HG03066 (cell line): ENCODE measurements around the gene PHACTR2.

Experiments
- ATAC-seq: cut with Tn5 transposase; IDR thresholded peaks from one replicate; pipeline ENCODE4 v1.9.1; 2021; ENCODE audit warnings: low read depth; ENCODE audit not compliant: unreplicated experiment

PHACTR2 gene

DNA sequence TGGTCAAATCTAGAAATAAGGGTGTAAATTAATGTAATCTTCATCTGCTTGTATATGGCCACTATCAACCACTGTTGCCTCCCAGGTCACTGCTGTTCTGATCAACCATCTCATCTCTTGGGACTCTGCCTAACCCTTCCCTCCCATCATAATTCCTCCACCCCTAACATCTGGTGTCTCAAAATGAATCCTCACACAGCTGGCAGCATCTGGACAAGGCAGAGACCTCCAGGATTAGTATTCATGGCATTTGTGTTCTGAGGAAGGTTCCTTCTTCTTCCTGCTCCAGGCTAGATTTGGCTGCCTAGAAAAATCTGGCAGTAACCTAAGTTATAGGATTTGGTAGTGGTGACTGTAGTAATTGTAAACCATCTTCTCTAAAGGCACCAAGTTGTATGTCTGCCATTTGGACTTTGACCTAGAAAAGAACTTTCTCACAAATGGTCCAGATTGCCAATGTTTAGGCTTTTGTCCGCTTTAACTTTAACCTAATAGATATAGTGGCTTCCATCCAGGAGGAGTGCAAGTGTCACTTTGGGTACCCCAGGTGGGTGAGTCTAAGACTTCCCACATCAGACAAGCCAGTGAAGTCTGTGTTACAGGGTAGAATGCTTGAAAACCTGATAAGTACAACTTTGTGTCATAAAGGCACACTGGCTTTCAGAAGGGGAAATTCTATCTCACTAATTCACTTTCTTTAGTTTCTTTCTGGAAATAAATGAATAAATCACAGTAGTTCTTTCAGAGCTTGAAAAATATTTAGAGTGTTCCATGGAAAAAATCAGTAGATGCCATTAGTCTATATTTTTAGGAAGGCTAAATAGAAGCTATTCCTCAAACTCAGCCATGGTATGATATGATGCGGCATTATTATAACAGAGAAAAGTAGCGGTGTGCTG is 3.0 kb upstream of the PHACTR2 start:
- ATAC-seq = no peak

DNA sequence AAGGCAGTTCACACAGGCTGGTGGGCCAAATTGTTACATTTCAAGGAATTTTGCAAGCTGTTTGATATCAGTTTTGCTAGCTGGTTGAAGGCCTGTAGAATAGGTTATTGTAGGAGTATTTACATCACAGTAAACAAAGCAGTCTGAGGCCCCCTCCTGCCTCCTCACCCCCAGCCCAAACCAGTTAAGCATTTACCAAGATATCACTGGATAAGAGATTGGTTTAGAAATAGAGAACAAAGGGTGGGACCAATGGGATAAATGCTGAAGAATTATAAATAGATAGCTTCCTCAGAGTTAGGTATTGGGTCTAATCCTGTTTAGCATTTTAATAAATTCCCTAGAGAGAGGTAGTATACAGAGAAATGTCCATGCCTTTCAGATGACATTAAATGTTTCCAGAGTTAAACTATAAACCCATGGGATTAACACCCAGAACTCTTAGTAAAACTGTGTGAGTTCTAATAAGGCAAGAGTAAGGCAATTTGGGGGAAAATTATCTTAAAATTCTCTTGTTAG is 2.3 kb upstream of the PHACTR2 start:
- ATAC-seq = no peak

DNA sequence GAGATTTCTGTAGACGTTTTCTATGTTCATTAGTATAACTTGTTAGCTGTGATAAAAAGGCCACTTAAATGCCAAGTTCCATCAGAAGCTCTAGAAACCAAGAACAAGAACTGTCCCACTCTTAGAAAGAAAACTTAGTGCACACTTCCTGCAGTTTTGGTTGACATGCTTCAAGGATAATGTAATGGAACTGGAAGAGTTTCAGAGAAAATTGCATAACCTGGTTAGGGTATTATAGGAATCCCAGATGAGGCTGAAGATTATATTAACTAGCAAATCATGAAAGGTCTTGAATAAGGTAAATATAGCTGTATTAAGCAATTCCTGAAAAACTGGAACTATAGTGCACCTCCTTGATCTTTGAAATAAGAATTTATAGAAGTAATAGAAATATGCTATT is 1.8 kb upstream of the PHACTR2 start:
- ATAC-seq = no peak

DNA sequence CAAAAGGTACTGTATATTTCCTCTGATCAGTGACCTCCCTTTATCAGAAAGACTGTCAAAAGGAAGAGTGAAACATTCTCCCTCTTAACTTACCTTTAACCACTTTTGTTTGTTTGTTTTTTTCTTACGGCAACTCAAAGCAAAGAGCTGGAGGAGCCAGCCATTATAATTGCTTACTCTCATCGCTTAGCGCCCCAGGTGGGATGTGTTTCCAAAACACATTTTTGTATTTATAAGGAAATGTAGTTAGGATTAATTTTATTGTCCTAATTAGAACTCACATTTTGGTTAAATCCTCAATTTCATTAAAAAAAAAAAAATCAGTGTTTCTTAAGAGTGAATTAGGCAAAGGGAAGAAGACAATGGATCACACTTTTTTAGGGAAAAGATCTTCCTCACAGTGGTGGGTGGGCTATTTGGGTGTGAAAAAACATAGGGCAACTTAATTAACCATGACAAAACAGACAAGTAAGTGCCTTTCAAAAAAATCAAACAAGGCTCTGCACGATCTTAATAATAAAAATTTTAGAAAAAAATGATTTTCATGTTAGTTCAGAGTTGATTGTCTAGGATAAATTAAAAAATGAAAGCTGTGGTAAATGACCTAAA is 1.2 kb upstream of the PHACTR2 start:
- ATAC-seq = no peak

DNA sequence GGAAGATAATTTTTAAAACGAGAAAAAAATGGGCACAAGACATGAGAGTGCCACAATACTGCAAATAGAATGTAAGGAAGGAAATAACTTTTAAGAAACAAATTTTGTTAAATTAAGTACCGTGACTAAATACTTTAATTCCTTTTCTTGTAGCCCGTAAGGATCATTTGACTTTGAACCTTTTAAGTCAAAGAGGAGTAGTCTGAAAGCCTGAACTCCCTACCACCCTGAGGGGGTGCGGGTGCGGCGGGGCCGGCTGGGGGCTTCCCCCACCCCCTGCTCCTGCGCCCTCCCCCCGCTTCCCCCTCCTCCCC is 231 bp upstream of the PHACTR2 start:
- ATAC-seq = no peak

DNA sequence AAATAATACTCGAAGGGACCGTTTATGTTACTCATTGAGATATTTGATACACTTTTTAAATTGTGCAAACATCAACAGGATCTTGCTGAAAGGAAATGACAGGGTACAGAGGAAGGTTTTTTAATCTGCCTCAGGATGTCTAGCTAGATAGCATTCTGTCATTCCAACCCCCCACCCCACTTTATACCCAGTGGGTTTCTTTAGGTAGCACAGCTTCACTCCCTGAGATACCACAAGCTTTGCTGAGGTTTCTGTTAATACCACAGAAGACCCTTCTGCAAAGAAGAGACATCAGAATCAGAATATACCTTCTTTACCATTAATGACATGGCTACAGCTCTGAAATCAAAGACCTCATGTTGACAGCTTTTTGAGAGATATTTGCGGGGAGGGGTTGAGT is 1.3 kb downstream of the PHACTR2 start:
- no peak for ATAC-seq

DNA sequence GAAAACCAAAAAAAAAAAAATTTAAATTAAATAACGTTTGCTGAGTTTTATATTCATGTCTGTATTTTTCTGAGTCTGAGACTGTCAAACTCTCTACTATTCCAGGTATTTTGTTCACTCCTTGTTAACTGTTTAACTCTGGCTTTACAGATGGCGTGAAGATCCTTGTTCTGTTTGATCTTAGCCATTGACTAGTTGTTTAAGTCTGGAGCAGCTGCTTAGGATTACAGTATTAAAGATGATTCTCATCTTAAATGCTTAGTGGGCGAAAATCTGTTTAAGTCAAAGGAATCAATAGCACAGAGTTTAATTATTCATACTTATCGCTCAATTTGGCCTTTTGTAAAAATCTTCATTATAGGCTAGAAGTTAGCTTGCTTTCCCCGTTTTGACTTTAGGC is 2.4 kb downstream of the PHACTR2 start:
- no peak for ATAC-seq

DNA sequence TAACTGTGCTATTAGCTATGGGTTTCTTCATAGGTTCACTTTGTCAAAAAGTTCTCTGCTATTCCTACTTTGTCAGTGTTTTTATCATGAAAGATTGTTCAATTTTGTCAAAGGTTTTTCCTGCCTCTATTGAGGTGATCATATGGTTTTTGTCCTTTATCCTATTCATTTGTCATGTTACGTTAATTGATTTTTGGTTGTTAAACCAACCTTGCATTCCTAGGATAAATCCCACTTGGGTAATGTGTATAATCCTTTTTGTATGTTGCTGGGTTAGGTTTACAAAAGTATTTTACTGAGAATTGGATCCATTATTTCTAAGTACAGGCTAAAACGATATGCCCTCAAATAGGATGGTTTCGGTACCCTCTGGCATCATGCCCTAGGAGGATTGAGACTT is 5.0 kb downstream of the PHACTR2 start:
- ATAC-seq = no peak

DNA sequence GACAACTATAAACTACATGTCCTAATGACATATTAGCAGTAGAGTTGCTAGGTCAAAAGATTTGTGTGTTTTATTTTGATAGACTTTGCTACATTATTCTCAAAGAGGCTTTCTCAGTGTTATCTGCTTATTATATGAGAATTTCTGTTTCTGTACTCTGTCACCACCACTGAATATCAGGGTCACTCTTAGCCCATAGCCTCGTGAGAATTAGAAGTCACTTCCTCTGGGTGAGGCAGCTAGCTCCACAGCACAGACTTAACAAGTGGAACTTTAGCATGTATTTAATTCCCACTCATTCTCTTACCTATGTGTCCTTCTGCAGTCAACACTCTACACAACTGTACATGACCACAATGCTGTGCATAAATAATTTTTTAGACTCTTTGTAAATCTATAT is 6.7 kb downstream of the PHACTR2 start:
- no peak for ATAC-seq

DNA sequence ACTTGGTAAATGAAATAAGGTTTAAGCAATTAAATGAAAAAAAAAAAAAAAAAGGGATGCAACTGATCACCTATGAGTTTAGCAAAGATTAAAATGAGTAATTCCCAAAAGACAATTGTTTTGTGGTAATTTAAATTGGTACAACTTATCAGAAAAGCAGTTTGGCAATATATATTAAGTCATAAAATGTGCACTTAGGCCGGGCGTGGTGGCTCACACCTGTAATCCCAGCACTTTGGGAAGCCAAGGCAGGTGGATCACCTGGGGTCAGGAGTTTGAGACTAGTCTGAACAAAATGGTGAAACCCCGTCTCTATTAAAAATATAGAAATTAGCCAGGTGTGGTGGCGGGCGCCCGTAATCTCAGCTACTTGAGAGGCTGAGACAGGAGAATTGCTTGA is 7.9 kb downstream of the PHACTR2 start:
- ATAC-seq = no peak

DNA sequence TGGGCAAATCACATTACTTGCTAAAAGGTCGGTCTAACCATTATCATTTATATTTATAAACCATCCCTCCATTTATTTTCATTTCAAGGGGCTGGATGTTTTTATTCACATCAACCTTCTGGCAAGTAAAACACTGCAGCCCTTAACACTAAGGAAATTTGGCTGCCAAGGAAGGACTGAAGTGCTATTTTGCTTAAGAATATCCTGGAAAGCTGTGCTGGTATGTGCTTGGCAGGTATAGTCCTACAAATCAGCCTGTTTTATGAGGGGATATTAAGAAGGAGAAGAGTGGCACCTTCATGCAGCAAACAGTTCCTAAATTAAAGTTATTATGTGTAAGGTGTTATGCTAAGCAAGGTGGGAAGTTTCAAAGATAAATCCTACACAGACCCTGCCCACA is 9.8 kb downstream of the PHACTR2 start:
- ATAC-seq = no peak

DNA sequence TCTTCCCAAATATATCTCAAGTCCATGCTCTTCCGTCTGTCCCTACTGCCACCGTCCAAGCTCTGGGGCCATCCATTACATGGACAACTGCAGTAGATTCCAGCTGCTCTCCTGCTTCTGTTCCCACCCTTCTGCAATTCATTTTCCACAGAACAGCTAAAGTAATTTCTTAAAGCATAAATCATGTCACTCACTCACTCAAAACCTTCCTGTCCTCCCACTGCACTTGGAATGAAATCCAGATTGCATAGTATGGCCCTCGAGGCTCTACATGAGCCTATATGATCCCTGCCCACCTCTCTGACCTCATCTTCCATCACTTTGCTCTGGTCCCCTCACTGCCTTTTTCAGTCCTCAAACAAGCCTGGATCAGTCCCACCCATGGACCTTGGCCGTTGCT is 10.9 kb downstream of the PHACTR2 start:
- ATAC-seq = no peak

DNA sequence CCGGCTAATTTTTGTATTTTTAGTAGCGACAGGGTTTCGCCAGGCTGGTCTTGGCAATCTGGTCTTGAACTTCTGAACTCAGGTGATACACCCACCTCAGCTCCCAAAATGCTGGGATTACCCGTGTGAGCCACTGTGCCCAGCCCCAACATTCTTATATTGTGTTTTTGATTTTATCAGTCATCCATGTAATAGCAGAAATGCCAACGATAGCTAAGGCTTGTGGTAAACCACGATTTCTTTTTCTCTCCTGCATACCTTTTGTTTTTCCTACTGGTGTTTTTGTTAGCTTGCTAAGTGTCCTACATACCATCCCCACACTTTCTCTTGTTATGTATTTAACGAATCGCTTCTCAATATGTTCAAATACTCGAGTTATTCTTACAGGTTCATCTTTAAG is 12.1 kb downstream of the PHACTR2 start:
- no peak for ATAC-seq

DNA sequence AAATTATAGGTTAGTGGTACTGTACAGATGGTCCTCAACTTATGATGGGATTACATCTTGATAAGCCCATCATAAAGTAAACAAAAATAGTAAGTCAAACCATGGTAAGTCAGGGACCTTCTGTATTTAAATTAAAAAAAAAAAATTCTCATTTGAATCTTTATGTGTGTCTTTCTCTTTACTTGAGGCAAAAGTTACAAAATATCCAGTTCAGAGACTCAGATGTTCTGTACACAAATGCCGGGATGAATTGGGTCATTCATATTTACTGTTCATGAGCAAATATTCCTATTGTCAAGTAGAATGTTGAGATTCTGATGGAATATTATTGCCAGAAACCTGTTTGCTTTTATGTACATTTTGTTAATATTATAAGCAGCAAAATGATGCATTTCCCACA is 13.4 kb downstream of the PHACTR2 start:
- ATAC-seq = no peak

DNA sequence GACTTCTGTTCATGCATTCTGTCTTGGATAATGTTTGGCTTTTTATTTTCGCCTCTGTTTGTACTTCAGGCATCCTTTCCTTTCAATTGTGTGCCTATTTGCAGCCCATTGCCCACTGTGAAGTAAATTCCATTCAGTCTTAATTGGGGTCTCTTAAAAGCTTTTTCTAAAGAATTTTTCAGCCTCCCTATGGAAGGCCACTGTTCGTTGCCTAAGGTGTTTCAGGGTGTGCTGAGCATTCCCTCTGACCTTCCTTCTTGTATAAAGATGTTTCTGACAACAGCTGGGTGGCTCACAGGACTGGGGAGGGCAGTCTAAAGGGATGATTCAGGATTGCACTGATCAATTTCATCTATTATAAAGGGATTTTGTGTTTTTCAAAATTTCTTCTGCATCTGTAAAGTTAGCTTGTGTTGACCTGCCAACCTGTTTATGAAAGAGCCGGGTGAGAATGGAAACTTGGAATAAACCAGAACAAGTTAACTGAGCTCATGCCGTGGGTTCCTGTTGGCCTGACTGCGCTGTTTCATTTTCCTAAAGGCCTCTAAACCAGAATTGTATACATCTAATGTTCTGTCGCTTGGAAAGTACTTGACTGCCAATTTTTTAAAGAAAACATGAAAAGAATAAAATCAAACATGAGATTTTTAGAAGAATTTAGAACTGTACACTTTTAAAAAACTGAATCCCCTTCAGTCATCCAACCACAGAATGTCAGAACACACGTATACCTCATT is 14.3 kb downstream of the PHACTR2 start:
- no peak for ATAC-seq

DNA sequence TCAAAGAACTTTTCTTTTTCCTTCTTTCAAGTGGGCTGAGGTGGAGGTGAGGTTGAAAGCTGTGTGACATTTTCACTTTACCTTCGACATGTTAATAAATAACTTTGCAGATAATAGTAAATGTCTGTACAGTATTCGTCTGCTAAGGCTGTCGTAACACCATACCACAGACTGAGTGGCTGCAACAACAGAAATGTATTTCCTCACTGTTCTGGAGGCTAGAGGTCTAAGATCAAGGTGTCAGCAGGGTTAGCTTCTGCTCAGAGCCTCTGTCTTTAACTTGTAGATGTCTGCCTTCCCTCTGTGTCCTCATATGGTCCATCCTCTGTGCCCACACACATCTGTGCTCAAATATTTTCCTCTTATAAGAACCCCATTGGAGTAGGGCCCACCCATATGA is 14.9 kb downstream of the PHACTR2 start:
- no peak for ATAC-seq

DNA sequence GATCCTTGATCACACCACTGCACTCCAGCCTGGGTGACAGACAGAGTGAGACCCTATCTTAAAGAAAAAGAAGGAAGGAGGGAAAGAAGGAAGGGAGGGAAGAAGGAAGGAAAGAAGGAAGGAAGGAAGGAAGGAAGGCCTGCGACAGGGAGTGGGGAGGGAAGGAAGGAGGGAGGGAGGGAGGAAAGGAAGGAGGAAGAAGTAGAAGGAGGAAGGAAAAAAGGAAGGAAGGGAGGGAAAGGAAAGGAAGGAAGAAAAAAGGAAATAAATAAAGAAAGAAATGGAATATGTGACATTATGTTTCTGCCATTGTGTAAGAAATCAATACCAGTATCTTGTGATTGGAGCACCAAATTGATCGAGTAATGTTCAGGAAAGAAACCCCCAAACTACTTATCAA is 16.2 kb downstream of the PHACTR2 start:
- ATAC-seq = no peak

DNA sequence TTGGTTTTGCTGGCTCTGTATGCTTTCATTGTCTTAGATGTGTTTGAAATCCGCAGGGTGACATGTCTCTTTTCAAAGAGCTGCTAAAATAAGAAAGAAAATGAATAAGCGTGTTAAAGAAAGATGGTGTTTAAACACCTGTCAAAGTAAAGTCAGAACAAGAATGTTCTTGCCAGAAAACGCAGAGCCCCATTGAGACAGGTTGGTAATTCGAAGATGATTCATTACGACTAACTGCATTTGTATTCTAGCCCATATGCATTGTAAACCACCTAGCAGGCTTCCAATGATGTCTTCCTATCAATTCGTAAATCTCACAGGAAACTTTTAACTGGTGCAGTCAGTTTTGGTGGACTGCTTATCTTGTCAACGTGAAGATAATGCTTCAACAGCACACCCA is 16.8 kb downstream of the PHACTR2 start:
- no peak for ATAC-seq

DNA sequence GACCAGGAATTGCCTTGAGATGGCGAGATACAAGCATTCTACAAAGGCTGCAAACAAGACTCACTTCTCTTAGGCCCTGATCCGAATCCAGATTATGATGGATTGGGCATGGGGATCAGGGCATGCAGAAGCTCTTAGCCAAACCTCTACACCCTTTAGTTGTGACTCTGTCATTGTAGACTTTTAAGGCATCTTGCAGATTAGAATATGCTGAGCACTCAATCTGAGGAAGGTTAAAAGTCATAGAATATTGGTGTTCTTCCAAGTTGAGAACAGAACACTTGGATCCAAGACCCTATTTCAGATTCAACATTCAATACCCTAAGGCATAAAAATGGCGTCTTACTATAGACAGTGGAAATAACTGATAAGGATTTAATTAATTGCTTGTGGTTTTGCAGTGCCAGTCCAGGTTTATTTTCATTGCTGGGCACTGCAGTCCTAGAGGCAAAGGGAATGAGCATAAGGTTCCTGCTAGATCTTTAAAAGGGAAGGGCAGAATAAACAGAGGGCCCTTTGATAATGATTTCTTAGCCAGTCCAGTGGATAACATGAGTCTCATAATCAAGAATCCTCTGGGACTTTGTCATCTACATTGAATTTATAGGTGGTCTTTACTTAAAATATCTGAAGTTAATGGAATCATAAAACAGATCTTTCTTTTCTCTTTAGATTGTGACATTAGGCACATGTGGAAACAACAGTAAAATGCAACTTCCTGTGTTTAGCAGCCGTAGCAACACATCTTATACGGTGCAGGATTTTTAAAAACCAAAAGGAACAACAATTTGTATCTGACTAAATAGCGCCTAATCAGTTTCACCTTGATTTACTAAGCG is 17.6 kb downstream of the PHACTR2 start:
- no peak for ATAC-seq

DNA sequence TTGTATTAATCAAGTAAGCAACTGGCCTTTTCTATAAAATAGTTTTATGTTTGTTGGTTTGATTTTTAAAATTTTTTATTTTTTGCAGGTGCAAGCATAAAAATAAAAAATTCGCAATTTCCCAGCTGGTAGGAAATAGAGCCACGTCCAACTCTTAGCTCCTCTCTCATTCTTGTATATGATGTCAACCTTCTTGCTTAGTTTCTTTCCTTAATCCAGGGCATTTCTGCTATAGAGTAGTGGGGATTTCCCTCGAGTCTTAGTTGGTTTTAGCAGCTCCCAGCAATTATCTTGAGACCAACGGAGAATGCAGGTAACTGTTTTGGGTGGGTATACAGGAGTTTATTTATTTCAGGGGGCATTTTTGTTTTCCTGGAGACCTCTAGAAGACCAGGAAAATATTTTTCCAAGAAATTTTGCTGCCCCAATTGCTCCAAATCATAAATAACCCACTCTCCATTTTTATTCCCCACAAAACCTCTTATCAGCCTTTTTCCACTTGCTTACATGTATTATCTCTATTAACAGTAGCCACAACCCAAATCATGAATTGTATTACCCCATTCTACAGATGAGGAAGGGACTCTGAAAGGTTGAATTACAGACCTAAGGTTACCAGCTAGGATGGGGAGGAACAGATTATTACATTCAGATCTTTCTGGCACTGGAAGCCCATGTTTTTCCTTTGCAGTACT is 18.4 kb downstream of the PHACTR2 start:
- no peak for ATAC-seq
